MV-4-11 (cell line): ENCODE results near the gene DOCK2.
"Not testable (repeated sequence)": the region's sequence is repeated elsewhere in the genome, so short reads cannot be mapped to it uniquely, and the experiment has no call there.

Experiments used
- DNase-seq: peaks from one replicate; lab custom pipeline; 2025; lab: John Stamatoyannopoulos, UW

DOCK2 gene

DNA sequence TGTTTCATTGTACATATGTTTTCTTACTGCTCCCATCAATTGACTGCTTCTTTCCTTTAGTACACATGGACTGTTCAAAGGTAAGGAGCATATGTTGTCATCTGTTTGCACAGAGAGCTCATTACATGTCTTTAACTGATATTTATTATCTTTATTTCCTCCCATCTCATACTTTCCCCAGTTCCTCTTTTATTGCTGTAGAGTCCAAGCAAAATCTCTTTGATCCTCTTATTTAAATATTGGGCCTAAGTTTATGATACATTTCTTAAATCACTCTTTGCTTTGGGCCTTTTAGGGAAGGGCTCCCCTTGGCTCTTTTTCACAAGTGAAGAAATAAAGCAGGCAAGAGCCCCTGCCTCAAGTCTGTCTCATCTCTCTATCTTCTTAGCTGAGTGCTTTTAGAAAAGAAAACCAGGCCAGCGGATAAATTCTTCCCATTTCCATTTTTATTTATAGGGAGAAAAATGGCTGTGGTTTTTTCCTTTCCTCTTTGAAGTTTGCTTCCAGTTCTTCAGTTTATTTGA is 152.4 kb downstream of the DOCK2 start:
- no peak for DNase-seq

DNA sequence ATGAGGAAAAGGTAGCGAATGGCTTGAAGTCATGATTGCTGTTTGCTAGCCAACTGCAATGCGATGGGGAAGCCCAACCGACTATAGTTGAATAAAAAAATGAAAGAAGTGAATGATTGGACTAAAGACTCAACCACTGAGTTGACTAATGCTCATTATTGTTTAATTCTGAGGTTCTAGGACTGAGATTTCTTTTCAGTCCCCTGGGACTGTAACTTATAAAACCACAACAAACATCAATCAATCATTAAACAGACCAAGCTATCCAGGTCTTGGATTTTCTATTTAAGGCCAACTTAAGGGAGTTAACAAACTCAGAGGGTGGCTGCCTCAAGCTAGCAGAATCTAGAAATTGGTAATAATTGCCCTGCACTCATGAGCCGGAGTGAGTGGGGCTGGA is 154.2 kb downstream of the DOCK2 start:
- DNase-seq = no peak

DNA sequence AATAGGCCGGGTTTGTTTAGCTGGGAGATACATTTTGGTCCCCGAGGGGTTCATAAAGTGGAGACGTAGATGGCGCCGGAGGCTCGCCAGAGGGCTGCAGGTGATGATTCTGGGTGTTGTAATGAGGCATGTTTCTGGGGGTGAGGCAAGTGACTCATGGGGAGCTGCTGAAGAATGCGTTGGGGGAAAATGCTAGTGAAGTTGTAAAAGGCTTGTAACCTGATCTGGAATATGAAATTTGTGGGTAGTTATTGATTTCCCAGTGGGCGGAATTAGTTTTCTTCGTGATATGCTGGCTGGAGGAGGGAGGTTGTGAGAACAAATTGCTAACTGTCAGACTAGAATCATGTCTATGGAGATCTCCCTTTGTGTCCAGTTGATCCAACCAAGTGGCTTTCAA is 158.3 kb downstream of the DOCK2 start:
- DNase-seq = no peak

DNA sequence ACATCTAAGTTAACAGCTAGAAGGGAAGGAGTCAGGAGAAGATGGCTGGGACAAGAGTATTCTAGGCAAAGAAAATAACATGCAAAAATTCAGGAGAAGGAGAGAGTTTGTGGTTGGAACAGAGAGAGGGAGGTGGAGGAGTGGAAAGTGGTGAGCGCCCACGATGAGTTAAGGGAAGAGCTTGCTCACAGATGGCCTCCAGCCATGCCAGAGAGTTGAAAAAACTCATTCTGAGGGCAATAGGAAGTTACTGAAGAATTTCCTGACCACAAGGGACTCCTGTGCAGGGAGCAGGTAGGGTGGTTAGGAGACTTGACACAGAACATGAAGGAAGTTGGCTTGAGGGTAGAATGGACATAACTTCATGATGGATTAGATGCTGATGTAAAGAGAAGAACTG is 159.7 kb downstream of the DOCK2 start:
- peak; percentile 42 for DNase-seq

DNA sequence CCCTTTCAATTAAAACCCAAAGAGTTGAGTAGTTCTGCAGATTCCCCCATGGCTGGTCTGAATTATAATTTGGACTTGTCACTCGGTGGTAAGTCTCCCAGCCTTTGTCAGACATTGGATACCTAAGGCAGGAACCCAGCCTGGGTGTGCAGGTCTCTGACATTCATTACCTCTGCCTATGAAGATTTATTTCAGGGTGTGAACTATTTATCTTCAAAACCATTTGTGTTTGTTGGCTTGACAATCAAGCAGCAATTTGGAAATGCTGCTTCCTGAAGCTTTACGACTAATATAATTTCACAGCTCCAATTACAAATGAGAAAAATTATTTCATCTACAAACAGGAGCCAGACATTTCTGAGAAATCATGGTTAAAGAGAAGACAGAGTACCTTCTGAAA is 160.5 kb downstream of the DOCK2 start:
- no peak for DNase-seq

DNA sequence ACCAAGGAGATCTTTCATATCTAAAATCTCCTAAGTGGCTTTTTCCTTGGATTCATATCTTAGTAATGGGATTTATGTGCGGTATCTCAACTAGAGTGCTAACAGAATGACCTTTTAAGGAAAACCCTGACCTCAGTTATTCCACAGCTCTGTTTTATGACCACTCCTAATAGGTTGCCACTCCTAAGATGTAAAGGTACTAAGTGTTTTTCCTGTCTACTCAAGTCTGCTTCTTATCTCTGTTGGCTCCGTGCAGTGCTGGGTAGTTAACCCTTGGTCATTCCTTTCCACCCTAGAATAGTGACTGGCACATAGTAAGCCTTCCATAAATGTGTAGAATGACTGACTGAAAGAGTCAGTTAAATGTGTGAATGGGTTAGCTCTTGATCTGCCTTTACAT is 161.4 kb downstream of the DOCK2 start:
- DNase-seq = no peak

DNA sequence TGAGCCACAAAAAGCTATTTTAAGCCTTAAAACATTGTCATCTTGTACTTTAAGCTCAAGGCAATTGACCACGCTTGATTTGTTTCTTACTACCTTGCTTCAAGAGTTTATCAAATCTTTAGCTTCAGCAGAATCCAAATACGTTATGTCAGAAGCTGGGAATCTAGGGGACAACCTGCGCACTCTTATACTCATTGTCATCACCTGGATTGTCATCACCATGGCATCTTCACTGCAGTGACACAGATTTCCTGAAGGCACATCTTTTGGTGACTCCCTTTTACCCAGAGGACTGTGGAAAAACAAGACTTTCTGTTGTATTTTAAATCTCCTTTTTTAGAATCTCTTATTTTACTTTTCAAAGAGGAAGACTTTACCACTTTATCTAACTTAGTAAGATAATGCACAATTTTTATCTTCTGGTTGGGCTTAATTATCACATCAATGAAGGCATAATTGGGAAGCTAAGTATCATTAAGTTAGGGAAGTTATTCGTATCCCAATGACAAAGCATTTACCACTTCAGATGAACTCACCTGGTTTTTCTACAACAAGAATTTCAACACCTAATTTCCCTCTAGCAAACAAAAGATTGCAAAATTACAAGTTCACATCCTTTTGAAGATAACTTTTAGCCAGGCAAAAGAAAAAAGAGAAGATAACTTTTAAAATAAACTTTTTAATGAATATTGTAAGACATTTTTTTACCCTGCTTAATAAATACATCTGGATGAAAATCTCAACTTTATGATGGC is 162.0 kb downstream of the DOCK2 start:
- DNase-seq = no peak

DNA sequence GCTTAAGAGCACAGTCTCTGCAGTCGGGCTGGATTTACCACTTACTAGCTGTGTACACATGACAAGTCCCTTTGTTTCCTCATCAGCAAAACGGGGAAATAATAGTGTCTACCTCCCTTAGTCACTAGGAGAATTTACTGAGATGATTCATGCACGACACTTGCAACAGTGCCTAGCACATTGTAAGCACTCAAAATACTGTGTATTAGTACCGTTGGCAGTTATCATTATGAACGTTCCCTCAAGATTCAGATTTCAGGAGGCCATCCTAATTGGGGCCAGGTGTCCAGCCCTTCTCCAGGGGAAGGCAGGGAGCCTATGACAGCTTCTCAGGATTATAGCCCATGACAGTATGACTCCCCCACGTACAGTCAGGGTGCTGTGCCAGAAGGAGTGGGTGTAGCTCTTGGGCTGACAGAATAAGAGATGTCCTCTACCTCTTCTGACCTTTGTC is 164.3 kb downstream of the DOCK2 start:
- peak; percentile 81 for DNase-seq

DNA sequence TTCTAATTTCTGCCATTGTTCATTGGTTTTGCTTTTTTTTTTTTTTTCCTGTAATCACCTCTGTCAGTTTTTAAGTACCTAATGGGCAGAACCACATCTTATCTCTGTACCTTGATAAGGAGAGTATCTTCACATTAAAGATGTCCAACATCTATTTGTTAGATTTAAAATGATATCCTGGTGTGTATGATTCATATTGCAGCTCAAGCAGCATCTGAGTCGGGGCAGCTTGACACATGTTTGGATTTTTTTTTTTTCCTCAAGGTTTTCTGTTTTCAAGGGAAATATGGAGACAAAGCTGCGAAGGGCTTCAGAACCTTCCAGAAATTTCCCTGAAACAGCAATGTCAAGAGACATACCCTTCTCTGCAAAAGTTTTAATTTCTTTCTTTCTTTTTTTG is 164.7 kb downstream of the DOCK2 start:
- no peak for DNase-seq

DNA sequence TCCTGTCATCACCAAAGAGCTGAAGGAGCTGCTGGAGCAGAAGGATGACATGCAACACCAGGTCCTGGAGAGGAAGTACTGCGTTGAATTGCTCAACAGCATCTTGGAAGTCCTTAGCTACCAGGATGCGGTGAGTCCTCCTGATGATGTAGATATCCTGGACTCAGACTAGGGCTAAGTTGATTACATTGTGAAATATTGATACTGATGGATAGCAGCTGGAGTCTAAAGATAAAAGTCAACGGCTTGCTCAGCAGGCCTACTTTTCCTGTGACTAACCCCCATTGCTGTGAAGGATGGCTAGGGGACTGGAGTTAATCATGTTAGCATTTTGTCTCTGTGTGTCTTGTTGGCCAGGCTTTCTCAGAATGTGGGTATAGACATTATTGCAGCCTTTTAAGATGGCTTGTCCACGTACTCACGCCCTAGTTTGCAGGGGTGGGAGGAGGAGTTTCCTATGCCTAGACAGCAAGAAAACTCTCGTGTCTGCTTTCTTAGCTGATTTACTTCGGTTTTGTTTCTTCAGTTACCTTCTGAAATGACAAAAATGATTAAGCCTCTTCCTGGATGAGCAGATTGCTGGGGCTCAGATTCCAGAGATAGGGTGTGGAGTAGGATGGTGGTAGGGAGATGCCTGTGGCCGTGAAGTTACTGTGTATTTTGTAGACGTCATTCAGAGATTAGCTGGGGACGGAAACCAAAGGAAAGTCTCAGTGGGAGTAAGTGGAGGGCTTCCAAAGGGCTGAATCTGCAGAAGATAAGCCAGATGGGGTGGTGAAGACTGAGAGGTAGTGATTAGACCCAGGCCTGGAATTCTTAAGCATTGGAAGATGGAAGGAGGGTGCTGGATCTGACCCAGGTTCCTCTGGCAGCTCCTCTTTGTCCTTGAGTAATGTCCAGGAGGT is 166.3 kb downstream of the DOCK2 start:
- peak; percentile 94 for DNase-seq

DNA sequence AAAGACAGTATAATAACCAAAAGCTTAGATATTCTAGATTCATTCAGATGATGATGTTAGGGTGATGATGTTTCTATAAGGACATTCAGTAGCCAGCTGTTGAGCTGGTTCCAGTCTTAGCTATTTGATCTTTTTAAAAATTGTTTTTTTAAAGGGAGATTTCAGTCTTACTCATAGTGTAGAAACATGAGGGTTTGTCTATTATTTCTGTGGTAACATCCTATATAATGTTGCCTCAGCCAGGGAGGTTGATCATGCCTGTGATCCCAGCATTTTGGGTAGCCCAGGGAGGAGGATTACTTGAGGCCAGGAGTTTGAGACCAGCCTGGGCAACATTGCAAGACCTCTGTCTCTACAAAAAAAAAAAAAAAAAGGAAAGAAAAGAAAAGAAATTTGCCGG is 167.8 kb downstream of the DOCK2 start:
- DNase-seq = no peak

DNA sequence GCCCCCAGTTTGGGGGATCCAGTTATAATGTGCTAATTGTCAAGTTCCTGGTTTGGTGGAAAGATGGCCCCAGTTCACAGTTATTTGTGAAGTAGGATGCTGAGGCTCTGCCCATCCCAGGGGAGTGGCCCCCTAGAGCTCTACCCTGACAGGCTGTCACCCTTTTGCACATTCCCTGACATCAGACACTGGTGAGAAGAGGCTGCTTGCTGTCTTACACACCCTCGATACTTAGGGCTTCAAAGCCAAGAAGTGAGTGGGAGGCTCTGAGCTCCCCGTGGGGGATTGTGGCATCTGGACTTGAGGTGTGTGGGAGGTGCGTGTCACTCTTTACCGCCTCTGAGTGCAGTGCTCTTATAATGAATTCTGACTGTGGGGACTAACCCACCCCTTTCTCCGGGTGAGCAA is 168.5 kb downstream of the DOCK2 start:
- peak; percentile 7 for DNase-seq

DNA sequence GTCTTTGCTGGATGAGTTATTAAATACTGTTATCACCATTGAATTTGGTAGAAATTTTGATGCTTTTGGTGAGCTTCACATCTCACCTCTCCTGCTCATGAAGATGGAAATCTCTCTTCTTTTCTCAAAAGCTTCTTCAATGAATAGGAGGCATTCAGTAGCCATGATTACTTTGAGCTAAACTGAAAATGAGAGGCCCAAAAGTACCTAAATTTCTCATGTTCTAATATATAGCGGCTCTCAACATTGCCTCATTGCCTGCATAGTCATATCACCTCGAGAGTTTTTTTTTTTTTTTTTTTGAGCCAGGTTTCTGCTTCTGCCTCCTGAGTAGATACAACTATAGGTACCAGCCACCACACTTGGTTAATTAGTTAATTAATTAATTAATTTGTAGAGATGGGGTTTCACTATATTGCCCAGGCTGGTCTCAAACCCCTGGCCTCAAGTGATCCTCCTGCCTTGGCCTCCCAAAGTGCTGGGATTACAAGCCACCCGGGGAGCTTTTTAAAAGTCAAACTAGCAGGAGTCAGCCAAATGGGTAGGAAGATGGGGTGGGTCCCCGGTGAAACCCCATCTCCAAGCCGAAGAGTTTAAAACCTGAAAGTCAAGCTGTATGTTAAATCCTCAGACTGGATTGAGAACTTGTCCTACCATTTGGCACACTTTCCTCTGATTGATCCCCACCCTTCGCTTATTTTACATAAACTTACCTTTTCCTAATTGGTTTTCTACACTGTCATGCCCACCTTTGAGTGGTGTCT is 169.0 kb downstream of the DOCK2 start:
- no peak for DNase-seq

DNA sequence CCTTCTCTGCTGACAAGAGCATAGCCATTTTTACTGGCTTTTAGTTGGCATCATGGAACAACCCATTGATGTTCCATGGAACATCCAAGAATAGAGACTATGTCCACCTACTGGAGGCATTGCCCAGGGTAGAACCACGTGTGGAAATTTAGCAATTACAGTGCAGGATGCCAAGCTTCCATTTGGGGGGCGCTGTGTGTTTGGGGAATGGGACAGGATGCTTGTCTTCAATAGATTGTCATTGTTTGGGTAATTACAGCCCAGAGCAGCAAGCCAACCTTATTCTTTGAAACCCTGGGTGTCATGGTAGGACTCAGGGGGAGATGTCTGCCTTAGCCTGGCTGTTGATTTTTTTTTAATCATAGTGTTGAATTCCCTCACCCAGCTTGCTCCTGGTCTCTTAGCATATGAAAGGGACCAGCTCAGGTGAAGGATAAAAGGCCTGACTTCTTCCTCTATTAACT is 171.1 kb downstream of the DOCK2 start:
- DNase-seq = no peak

DNA sequence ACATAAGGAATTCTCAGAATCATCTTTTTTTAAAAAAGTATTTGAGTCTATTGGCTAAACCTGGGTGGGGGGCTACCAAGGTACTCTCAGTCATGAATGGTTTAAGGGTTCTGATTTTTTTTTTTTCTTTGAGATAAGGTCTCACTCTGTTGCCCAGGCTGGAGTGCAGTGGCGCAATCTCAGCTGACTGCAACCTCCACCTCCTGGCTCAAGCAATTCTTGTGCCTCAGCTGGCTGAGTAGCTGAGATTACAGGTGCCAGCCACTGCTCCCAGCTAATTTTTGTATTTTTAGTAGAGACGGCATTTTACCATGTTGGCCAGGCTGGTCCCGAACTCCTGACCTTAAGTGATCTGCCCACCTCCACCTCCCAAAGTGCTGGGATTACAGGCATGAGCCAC is 171.8 kb downstream of the DOCK2 start:
- DNase-seq = not testable (repeated sequence)

DNA sequence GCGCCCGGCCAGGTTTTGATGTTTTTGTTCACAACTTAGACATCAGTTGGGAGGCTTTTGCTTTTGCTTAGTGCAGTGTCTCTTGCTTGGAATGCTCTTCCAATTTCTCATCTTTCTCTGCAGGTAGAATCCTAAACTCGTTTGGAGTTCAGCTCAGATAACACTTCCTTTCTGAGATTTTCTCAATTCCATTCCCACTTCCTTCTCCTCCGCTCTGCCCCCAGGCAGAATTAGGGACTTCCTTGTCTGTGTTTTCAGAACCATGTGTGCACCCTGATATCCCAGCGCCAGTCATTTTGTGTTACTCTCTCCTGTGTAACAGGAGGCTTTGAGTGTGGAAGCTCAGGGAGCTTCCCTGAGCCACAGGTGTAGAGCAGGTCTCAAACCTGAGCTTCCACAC is 172.2 kb downstream of the DOCK2 start:
- DNase-seq = no peak

DNA sequence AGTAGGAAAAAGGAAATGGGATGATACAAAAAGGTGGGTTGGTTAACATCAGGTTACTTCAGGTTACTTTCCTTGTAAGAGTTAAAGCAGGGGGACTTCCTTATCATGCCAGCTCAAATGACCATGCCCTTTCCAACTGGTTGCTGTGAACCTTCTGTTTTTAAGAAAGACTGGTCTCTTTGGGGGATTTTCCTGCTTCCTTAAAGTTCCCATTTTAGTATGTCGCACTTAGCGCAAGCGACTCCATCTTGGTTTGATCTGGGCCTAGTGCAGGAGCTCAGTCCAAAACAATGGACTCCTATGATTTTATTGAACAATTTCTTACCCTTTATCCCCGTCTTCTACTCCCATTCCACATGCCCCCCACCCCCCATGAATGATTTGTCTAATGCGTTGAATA is 173.4 kb downstream of the DOCK2 start:
- DNase-seq = no peak

DNA sequence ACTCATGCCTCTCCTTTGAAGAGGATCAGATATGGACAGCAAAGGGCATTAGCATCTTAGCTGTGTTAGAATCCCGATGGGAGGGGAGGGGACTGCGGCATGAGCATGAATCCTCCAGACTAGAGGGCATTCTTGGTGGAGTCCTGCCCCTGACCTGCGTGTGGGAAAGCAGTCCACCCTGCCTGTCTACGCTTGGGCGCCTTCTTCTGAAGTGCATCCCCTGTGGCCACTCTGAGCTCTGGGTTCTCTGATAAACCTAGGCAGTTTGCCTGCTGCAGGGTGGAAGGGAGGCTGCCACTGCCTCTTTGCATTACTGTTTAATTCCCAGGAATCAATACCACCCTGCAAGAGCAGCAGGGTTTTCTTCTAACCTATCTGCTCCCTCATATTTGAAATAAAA is 173.9 kb downstream of the DOCK2 start:
- DNase-seq = no peak

DNA sequence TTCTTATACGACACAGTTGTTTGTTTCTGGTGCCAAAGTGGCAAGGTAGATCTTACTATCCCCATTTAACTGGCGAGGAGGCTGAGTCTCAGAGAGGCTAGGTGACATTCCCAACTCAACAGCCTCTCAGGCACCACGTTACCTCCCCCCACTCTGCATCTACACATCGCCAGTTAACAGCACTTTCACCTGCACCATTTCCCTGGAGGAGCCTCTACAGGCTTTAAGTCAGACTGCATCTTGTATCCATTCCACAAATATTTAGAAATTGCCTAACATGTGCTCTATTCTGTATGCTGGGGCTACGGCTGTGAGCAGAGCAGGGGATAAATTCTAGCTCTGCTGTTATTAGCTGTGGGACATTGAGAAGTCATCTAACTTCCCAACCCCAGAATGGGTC is 174.6 kb downstream of the DOCK2 start:
- DNase-seq = no peak

DNA sequence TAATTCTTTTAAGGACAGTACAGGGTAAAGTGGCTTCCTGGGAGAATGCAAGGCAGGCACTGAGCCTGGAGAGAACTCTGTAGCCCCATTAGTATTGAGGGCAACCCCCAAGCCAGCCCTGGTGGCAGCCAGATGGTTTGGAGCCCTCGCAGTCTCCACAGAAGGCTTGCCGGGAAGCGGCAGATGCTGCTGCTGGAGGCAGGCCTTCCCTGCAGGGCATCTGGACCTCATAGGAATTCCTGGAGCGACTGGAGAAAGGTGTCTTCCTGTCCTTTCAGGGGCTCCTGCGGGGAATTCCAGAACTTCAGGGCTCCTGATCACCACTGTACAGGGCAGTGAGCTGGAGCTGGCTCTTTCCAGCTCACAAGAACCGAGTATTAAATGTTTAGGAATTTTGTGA is 175.7 kb downstream of the DOCK2 start:
- no peak for DNase-seq

DNA sequence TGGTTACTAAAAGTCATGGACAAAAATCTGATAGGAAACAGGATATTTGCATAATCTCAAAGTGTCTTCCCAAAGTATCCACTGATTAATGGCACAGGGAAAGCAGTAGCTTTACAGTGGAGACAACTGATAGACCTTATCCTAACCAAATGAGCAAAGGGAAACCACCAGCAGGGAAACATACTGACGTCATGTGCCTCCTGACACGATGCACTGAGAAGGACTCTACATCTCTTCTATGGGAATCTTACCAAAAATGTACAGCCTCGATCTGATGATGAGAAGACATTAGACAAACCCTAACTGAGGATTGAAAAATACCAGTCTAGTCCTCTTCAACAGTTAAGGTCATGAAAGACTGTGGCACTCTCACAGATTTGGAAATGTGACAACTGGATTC is 177.0 kb downstream of the DOCK2 start:
- no peak for DNase-seq

DNA sequence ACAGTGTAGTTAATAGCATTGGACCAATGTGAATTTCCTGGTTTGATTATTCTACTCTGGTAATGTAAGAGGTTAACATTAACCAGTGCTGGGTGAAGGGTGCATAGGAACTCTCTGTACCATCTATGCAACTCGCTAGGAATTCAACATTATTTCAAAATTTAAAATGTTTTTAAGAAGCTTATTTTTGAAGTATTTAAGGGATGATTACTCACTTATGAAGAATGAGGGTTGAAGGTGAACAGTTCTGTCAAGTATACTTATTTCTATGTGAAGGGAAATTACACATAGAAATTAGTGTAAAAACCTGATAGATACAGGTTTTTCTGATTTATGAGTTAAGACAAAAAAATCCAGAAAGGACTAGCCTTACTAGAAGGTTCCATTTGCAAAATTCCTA is 177.4 kb downstream of the DOCK2 start:
- DNase-seq = no peak
